HepG2 (cell line): ENCODE results near the gene LRRC32. TPM values are rescaled to one million over a fixed set of nuclear protein-coding genes. Genes with fewer than 3 reads are reported as not detected.

Experiments
- ATAC-seq: fragments of 200-7000 bp; cut with Tn5 transposase; 3 replicates; pipeline ENCODE4 v1.9.1; 2020; ENCODE audit warnings: mild to moderate bottlenecking, moderate library complexity
- BruUV-seq: library from RNA; stranded (reverse); fragments of 400-500 nt; replicated peaks from 2 replicates; lab custom pipeline; 2021; lab: Mats Ljungman, UMichigan
- CTCF ChIA-PET: fragments of 300-600 bp; formaldehyde crosslinking; extraction: SDS; loops from one replicate; lab custom pipeline; 2021; ENCODE audit warnings: low total read pairs, inconsistent platforms, low intra/inter-chr PET ratio; lab: Yijun Ruan, JAX
- POLR2A ChIA-PET: fragments of 350-600 bp; sonication (Branson Sonifier 250); formaldehyde crosslinking; loops from one replicate; lab custom pipeline; 2020; ENCODE audit warnings: antibody characterized with exemption, inconsistent platforms; lab: Yijun Ruan, JAX
- DNase-seq: peaks from one replicate; pipeline ENCODE4 v3.0.0-alpha.2; 2015; ENCODE audit warnings: low spot score
- FAIRE-seq: peaks from 3 replicates; lab custom pipeline; 2011; peaks lifted over from hg19 to GRCh38; lab: Jason Lieb, UNC
- H2AFZ ChIP-seq: one replicate; pipeline ENCODE4 v1.6.1; 2011; ENCODE audit warnings: low read length, inconsistent platforms
- H3K27ac ChIP-seq: fragments of 300-600 bp; 3 replicates; pipeline ENCODE4 v1.8.0; 2011; ENCODE audit warnings: mixed run types, mild to moderate bottlenecking, mixed read lengths, low read length, inconsistent platforms; ENCODE audit not compliant: insufficient read depth; ENCODE audit errors: extremely low read length
- H3K27me3 ChIP-seq, 2 experiments: fragments of 200-600 bp in 1 of 2; 2 replicates in 1 of 2; 3 replicates in 1 of 2; pipeline versions ENCODE4 v1.6.0 to v1.8.0; 2011; ENCODE audit warnings: low read length in 2 of 2, mild to moderate bottlenecking in 2 of 2, moderate library complexity in 2 of 2, inconsistent platforms in 1 of 2; ENCODE audit not compliant: insufficient read depth in 2 of 2, control insufficient read depth in 1 of 2
- H3K36me3 ChIP-seq, 2 experiments: fragments of 200-600 bp in 1 of 2; replicated peaks in 1 of 2; 2 replicates in 1 of 2; 3 replicates in 1 of 2; pipeline versions ENCODE4 v1.5.1 to v1.8.0; 2011; ENCODE audit warnings: low read length in 2 of 2, inconsistent platforms in 1 of 2; ENCODE audit not compliant: insufficient read depth in 2 of 2, control insufficient read depth in 1 of 2
- H3K4me1 ChIP-seq: 2 replicates; pipeline ENCODE4 v1.5.1; 2012; ENCODE audit warnings: low read length, inconsistent platforms; ENCODE audit not compliant: insufficient read depth
- H3K4me2 ChIP-seq: 2 replicates; pipeline ENCODE4 v1.6.0; 2011; ENCODE audit warnings: low read depth, low read length, inconsistent platforms
- H3K4me3 ChIP-seq, 3 experiments: fragments of 200-600 bp in 1 of 3; sonication (generic), shearing (Covaris generic) in 1 of 3; replicated peaks in 1 of 3; 2 replicates each; pipeline ENCODE4 v1.5.1; 2011 to 2016; ENCODE audit warnings: low read length in 3 of 3, inconsistent platforms in 2 of 3, low read depth in 2 of 3, mild to moderate bottlenecking in 2 of 3, control low read depth in 1 of 3, mixed read lengths in 1 of 3; ENCODE audit not compliant: insufficient read depth in 1 of 3
- H3K79me2 ChIP-seq: one replicate; pipeline ENCODE4 v1.6.1; 2011; ENCODE audit warnings: low read length, inconsistent platforms; ENCODE audit not compliant: insufficient read depth
- H3K9ac ChIP-seq: 2 replicates; pipeline ENCODE4 v1.6.0; 2011; ENCODE audit warnings: mild to moderate bottlenecking, low read depth, low read length, inconsistent platforms; ENCODE audit not compliant: insufficient read depth
- H3K9me3 ChIP-seq: 2 replicates; pipeline ENCODE4 v1.5.1; 2012; ENCODE audit warnings: mild to moderate bottlenecking, low read length
- H4K20me1 ChIP-seq: 2 replicates; pipeline ENCODE4 v1.6.0; 2011; ENCODE audit warnings: inconsistent platforms, mild to moderate bottlenecking, low read length, moderate library complexity; ENCODE audit not compliant: insufficient read depth
- AFF4 ChIP-seq: sonication (generic); formaldehyde crosslinking; IDR thresholded peaks from 2 replicates; pipeline ENCODE4 v1.4.0; 2020; ENCODE audit warnings: missing genetic modification reagents
- FOXJ3 ChIP-seq: sonication (generic); formaldehyde crosslinking; IDR thresholded peaks from 2 replicates; pipeline ENCODE4 v1.4.0; 2020; ENCODE audit warnings: missing genetic modification reagents, mild to moderate bottlenecking, borderline replicate concordance
- HMG20B ChIP-seq: conservative IDR thresholded peaks from 2 replicates; pipeline ENCODE4 v1.6.1; 2016; ENCODE audit warnings: missing genetic modification reagents, missing compliant biosample characterization
- KDM3A ChIP-seq: IDR thresholded peaks from 2 replicates; pipeline ENCODE4 v1.6.1; 2018; ENCODE audit warnings: low read depth, missing compliant biosample characterization
- MATR3 ChIP-seq: sonication (generic); formaldehyde crosslinking; IDR thresholded peaks from 2 replicates; pipeline ENCODE4 v1.4.0; 2020; ENCODE audit warnings: missing genetic modification reagents
- STAG1 ChIP-seq: sonication (generic); formaldehyde crosslinking; IDR thresholded peaks from 2 replicates; pipeline ENCODE4 v1.4.0; 2020; ENCODE audit warnings: missing genetic modification reagents
- TARDBP ChIP-seq: sonication (generic); formaldehyde crosslinking; IDR thresholded peaks from 2 replicates; pipeline ENCODE4 v1.8.0; 2022; ENCODE audit warnings: mild to moderate bottlenecking, missing genetic modification reagents
- TEAD3 ChIP-seq: optimal IDR thresholded peaks from 2 replicates; pipeline ENCODE3; 2016; ENCODE audit warnings: borderline replicate concordance
- ZBTB21 ChIP-seq: sonication (generic); formaldehyde crosslinking; IDR thresholded peaks from 2 replicates; pipeline ENCODE4 v1.4.0; 2020; ENCODE audit warnings: missing genetic modification reagents
- ZNF180 ChIP-seq: sonication (generic); formaldehyde crosslinking; IDR thresholded peaks from 2 replicates; pipeline ENCODE4 v1.4.0; 2020; ENCODE audit warnings: low read depth, missing genetic modification reagents, borderline replicate concordance
- ZNF234 ChIP-seq: sonication (generic); formaldehyde crosslinking; conservative IDR thresholded peaks from 2 replicates; pipeline ENCODE4 v1.5.1; 2020; ENCODE audit warnings: mild to moderate bottlenecking, missing genetic modification reagents
- ZNF263 ChIP-seq: sonication (generic); formaldehyde crosslinking; IDR thresholded peaks from 2 replicates; pipeline ENCODE4 v1.4.0; 2020; ENCODE audit warnings: missing genetic modification reagents
- ZNF335 ChIP-seq: sonication (generic); formaldehyde crosslinking; IDR thresholded peaks from 2 replicates; pipeline ENCODE4 v1.4.0; 2020; ENCODE audit warnings: missing genetic modification reagents
- ZNF350 ChIP-seq: sonication (generic); formaldehyde crosslinking; IDR thresholded peaks from 2 replicates; pipeline ENCODE4 v1.4.0; 2020; ENCODE audit warnings: mild to moderate bottlenecking, low read depth, missing genetic modification reagents, borderline replicate concordance
- ZNF460 ChIP-seq: sonication (generic); formaldehyde crosslinking; IDR thresholded peaks from 2 replicates; pipeline ENCODE4 v1.5.1; 2020; ENCODE audit warnings: missing genetic modification reagents, mild to moderate bottlenecking, borderline replicate concordance
- ZNF484 ChIP-seq: sonication (generic); formaldehyde crosslinking; IDR thresholded peaks from 2 replicates; pipeline ENCODE4 v1.5.1; 2020; ENCODE audit warnings: mild to moderate bottlenecking, low read depth, missing genetic modification reagents, borderline replicate concordance
- ZNF674 ChIP-seq: sonication (generic); formaldehyde crosslinking; IDR thresholded peaks from 2 replicates; pipeline ENCODE4 v1.5.0; 2020; ENCODE audit warnings: low read depth, mild to moderate bottlenecking, missing genetic modification reagents
- WGBS: methylation state at CpG from one replicate; pipeline ENCODE4 v1.1.6; 2017; ENCODE audit warnings: low lambda C conversion rate; 5-methylcytosine and 5-hydroxymethylcytosine counted together
- in situ Hi-C: cut with HindIII; loops from 2 replicates; pipeline ENCODE4 v1.10.0; 2017; ENCODE audit warnings: low pct_unique_long_range_greater_than_20kb; ENCODE audit not compliant: extremely low pct_ligation_motif_present
- intact Hi-C: fragments of 100-400 bp; cut with micrococcal nuclease; formaldehyde crosslinking; loops from one replicate; pipeline ENCODE4 v1.10.0; 2022; ENCODE audit not compliant: unreplicated experiment
- polyA plus RNA-seq, 8 experiments: library from polyadenylated mRNA; depleted of rRNA in 3 of 8; stranded (reverse) in 7 of 8; unstranded in 1 of 8; fragments of >200 nt; fragmentation: Illumina TruSeq in 4 of 8; extraction: Trizol in 4 of 8; gene quantifications; 2 replicates each; pipeline versions ENCODE4 v1.2.1 to v1.2.3, GENCODE V29; 2011 to 2016; ENCODE audit warnings: low read depth in 4 of 8, missing spikeins in 1 of 8, mixed read lengths in 1 of 8; ENCODE audit not compliant: insufficient read depth in 1 of 8
- total RNA-seq, 5 experiments: library from RNA; depleted of rRNA; stranded (reverse); fragments of >200 nt; fragmentation: Illumina TruSeq; extraction: Trizol; gene quantifications; 2 replicates each; pipeline ENCODE4 v1.2.3, GENCODE V29; 2016; ENCODE audit warnings: low read depth in 1 of 5

LRRC32 gene
- total and polyA plus RNA-seq, 2 of the 13 experiments (the other 11 are each of a cell fraction or from before 2014, with no cell fraction given), result 0.07 TPM; not detected in 1

GRCh38 chr11:76719686-76720085, 49.1 kb upstream of the LRRC32 start:
- 94% methylated on average over 3 of the region's 9 CpGs for WGBS
- in situ Hi-C loops, result loop anchor here (10.0 kb wide), 1 partner anchor 115 kb away; no protein-coding TSS in a partner anchor
- POLR2A ChIA-PET, result no interaction called here

GRCh38 chr11:76719281-76719680, 48.7 kb upstream of the LRRC32 start:
- H3K9ac ChIP-seq, result no peak overlapping the region
- peaks cover 0 to 15% of the 10 kb centered on the region in 2 experiments; a peak in 2 of 5 replicates for H3K27me3 ChIP-seq
- DNase-seq (no peak), ATAC-seq (no peak), FAIRE-seq (no peak)
- H3K9me3 ChIP-seq, result no peaks in the 10 kb centered on the region
- CTCF ChIA-PET, result no interaction called here
- H4K20me1 ChIP-seq, result peaks cover 3% of the 10 kb centered on the region; the same call in 1 of the 2 replicates
- H3K36me3 ChIP-seq, result no peaks in the 10 kb centered on the region
- no peak overlapping the region for H2AFZ ChIP-seq
- no peak for TF ChIP-seq ZNF180 (CRISPR knock-in tag)
- no peak for TF ChIP-seq ZNF484 (CRISPR knock-in tag)
- no peak for TF ChIP-seq TEAD3 (CRISPR knock-in tag)
- no peak for TF ChIP-seq KDM3A (CRISPR knock-in tag)
- no peak for TF ChIP-seq MATR3 (CRISPR knock-in tag)
- no peak for TF ChIP-seq ZNF335 (CRISPR knock-in tag)
- TF ChIP-seq ZBTB21 (CRISPR knock-in tag), result no peak
- no peak for TF ChIP-seq HMG20B (CRISPR knock-in tag)
- TF ChIP-seq TARDBP (CRISPR knock-in tag), result no peak
- no peak for TF ChIP-seq FOXJ3
- TF ChIP-seq ZNF460 (CRISPR knock-in tag), result no peak
- TF ChIP-seq ZNF263 (CRISPR knock-in tag), result no peak
- no peak for TF ChIP-seq STAG1 (CRISPR knock-in tag)
- TF ChIP-seq ZNF674, result no peak
- TF ChIP-seq AFF4 (CRISPR knock-in tag), result no peak
- TF ChIP-seq ZNF350 (CRISPR knock-in tag), result no peak
- H3K4me1 ChIP-seq, result peaks cover 5% of the 10 kb centered on the region; the same call in 1 of the 2 replicates
- in situ Hi-C loops (no loop called here), intact Hi-C loops (no loop called here)
- no CpG with 5 or more reads among the region's 19 CpGs for WGBS
- POLR2A ChIA-PET, result no interaction called here
- H3K4me2 ChIP-seq, result no peak overlapping the region
- no peak overlapping the region for H3K27ac ChIP-seq
- H3K4me3 ChIP-seq, result no peak overlapping the region
- BruUV-seq, result no TSS peak
- H3K79me2 ChIP-seq, result no peaks in the 10 kb centered on the region

More at GRCh38 chr11:76719686-76720085, 49.1 kb upstream of the LRRC32 start:
- Histone ChIP-seq H3K9ac (no peak overlapping the region), H4K20me1 (peaks cover 3% of the 10 kb centered on the region; the same call in 1 of the 2 replicates), H3K4me3 (no peak overlapping the region), H3K4me1 (peaks cover 5% of the 10 kb centered on the region; the same call in 1 of the 2 replicates), H3K79me2 (no peaks in the 10 kb centered on the region), H3K27me3 (peaks cover 0 to 15% of the 10 kb centered on the region in 2 experiments; a peak in 2 of 5 replicates), H3K27ac (no peak overlapping the region), H2AFZ (no peak overlapping the region), H3K36me3 (no peaks in the 10 kb centered on the region), H3K4me2 (no peak overlapping the region), H3K9me3 (no peaks in the 10 kb centered on the region)
- no peak for FAIRE-seq
- no peak for DNase-seq
- no TSS peak for BruUV-seq
- CTCF ChIA-PET, result no interaction called here
- no peak for ATAC-seq
- intact Hi-C loops, result loop anchor here (5.0 to 10.0 kb wide), 3 partner anchors 118 to 325 kb away; no protein-coding TSS in a partner anchor
- TF ChIP-seq ZNF234, result no peak
- TF ChIP-seq, all 625 proteins: peak for 0
